HL-60 (cell line): ENCODE data around the gene GCK.
A peak's percentile ranks its signal among the peaks of the same experiment; 100 is the strongest.

Experiments
- POLR2AphosphoS5 ChIP-seq: IDR thresholded peaks from 2 replicates; pipeline ENCODE4 v1.6.1; 2012; ENCODE audit warnings: low read depth
- SPI1 ChIP-seq: IDR thresholded peaks from 2 replicates; pipeline ENCODE4 v1.6.1; 2012; ENCODE audit warnings: low read depth, mild to moderate bottlenecking, borderline replicate concordance
- TF ChIP-seq, protein P1 (sequence below): IDR thresholded peaks from one replicate; pipeline ENCODE4 v1.5.1; 2011; ENCODE audit warnings: low read length, control low read depth, inconsistent platforms; ENCODE audit not compliant: insufficient read depth
- TF ChIP-seq, protein P2 (sequence below): IDR thresholded peaks from 2 replicates; pipeline ENCODE4 v1.6.1; 2012; ENCODE audit warnings: low read depth; ENCODE audit not compliant: insufficient replicate concordance

DNA sequence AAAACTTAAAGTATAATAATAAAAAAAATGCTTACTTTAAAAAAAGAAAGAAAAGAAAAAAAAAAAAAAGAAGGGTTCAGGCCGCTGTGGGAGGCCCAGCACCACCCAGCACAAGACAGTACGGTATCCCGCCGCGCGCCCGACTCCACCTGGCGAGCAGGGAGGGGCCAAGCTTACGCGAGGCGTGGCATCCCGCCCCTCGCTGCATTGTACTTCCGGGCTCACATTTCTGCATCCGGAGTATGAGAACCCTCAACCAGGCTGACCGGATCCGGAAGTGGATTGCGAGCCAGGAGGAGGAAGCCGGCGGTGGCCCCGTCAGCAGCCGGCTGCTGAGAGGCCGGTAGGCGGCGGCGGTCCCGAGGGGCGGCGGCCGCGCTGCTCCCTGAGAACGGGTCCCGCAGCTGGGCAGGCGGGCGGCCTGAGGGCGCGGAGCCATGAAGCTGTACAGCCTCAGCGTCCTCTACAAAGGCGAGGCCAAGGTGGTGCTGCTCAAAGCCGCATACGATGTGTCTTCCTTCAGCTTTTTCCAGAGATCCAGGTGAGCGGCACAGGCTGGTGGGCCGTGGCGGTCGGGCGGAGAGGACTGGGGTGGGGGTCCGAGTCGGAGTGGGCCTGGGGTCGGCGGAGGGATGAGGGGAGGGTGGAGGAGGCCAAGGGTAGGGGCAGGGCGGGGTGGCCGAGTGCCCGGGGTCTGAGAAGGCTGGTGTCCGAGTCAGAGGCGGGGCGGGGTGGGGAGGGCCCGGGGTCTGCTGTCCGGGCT lies 11.6 kb upstream of the GCK start, which contains the start of gene YKT6:
- TF ChIP-seq, protein P1, sequence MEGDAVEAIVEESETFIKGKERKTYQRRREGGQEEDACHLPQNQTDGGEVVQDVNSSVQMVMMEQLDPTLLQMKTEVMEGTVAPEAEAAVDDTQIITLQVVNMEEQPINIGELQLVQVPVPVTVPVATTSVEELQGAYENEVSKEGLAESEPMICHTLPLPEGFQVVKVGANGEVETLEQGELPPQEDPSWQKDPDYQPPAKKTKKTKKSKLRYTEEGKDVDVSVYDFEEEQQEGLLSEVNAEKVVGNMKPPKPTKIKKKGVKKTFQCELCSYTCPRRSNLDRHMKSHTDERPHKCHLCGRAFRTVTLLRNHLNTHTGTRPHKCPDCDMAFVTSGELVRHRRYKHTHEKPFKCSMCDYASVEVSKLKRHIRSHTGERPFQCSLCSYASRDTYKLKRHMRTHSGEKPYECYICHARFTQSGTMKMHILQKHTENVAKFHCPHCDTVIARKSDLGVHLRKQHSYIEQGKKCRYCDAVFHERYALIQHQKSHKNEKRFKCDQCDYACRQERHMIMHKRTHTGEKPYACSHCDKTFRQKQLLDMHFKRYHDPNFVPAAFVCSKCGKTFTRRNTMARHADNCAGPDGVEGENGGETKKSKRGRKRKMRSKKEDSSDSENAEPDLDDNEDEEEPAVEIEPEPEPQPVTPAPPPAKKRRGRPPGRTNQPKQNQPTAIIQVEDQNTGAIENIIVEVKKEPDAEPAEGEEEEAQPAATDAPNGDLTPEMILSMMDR: no peak
- TF ChIP-seq, protein P2, sequence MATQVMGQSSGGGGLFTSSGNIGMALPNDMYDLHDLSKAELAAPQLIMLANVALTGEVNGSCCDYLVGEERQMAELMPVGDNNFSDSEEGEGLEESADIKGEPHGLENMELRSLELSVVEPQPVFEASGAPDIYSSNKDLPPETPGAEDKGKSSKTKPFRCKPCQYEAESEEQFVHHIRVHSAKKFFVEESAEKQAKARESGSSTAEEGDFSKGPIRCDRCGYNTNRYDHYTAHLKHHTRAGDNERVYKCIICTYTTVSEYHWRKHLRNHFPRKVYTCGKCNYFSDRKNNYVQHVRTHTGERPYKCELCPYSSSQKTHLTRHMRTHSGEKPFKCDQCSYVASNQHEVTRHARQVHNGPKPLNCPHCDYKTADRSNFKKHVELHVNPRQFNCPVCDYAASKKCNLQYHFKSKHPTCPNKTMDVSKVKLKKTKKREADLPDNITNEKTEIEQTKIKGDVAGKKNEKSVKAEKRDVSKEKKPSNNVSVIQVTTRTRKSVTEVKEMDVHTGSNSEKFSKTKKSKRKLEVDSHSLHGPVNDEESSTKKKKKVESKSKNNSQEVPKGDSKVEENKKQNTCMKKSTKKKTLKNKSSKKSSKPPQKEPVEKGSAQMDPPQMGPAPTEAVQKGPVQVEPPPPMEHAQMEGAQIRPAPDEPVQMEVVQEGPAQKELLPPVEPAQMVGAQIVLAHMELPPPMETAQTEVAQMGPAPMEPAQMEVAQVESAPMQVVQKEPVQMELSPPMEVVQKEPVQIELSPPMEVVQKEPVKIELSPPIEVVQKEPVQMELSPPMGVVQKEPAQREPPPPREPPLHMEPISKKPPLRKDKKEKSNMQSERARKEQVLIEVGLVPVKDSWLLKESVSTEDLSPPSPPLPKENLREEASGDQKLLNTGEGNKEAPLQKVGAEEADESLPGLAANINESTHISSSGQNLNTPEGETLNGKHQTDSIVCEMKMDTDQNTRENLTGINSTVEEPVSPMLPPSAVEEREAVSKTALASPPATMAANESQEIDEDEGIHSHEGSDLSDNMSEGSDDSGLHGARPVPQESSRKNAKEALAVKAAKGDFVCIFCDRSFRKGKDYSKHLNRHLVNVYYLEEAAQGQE: peak; percentile 36
- TF ChIP-seq POLR2AphosphoS5 (peak; percentile 92), SPI1 (peak; percentile 55; the same call in 1 of the 2 replicates)
